ENCODE measurements around the gene ARHGEF6. TPM values are rescaled to one million over a fixed set of nuclear protein-coding genes. Genes with fewer than 3 reads are reported as not detected.

Gene ARHGEF6
- total RNA-seq (ENCODE audit: low replicate concordance): 8.2 and 10.0 TPM in 2 replicates

- no peak within 1 kb of the TSS for H3K4me3 ChIP-seq (ENCODE audit: low read depth, low read length)
- DNase-seq (ENCODE audit: low read depth): peak; percentile 8
- no peak for TF ChIP-seq CTCF (IDR thresholded peaks at IDR 0.05; ENCODE audit: insufficient read depth, low read length)
Measured at GRCh38 chrX:136780763-136781162, at the start of gene ARHGEF6. Gene ARHGEF6, minus strand, starts transcription at chrX:136780932. Its CDS starts 50 bp downstream, at chrX:136780882.

- TF ChIP-seq CTCF (IDR thresholded peaks at IDR 0.05; ENCODE audit: insufficient read depth, low read length): no peak
Measured at GRCh38 chrX:136829413-136829812, 48.7 kb upstream of the ARHGEF6 start.

GRCh38 chrX:136828830-136829229 is 48.1 kb upstream of the ARHGEF6 start:
- DNase-seq (ENCODE audit: low read depth): no peak
- no peak for TF ChIP-seq CTCF (IDR thresholded peaks at IDR 0.05; ENCODE audit: insufficient read depth, low read length)
- H3K4me3 ChIP-seq (ENCODE audit: low read depth, low read length): no peak overlapping the region

More at GRCh38 chrX:136829413-136829812, 48.7 kb upstream of the ARHGEF6 start:
- H3K4me3 ChIP-seq (ENCODE audit: low read depth, low read length): no peak overlapping the region
- no peak for DNase-seq (ENCODE audit: low read depth)

GRCh38 chrX:136827026-136827425 is 46.3 kb upstream of the ARHGEF6 start:
- TF ChIP-seq CTCF (IDR thresholded peaks at IDR 0.05; ENCODE audit: insufficient read depth, low read length): no peak
- DNase-seq (ENCODE audit: low read depth): no peak
- no peak overlapping the region for H3K4me3 ChIP-seq (ENCODE audit: low read depth, low read length)

- no peak overlapping the region for H3K4me3 ChIP-seq (ENCODE audit: low read depth, low read length)
- no peak for DNase-seq (ENCODE audit: low read depth)
- TF ChIP-seq CTCF (IDR thresholded peaks at IDR 0.05; ENCODE audit: insufficient read depth, low read length): no peak
Measured at GRCh38 chrX:136825771-136826170, 45.0 kb upstream of the ARHGEF6 start.

GRCh38 chrX:136823175-136823574 is 42.4 kb upstream of the ARHGEF6 start:
- DNase-seq (ENCODE audit: low read depth): peak; percentile 18
- no peak for TF ChIP-seq CTCF (IDR thresholded peaks at IDR 0.05; ENCODE audit: insufficient read depth, low read length)
- no peak overlapping the region for H3K4me3 ChIP-seq (ENCODE audit: low read depth, low read length)

Data from fibroblast of the aortic adventitia (primary cell).